ENCODE data around the gene SLC25A22. TPM values are rescaled to one million over a fixed set of nuclear protein-coding genes. Genes with fewer than 3 reads are reported as not detected.

SLC25A22 gene
- polyA plus RNA-seq, 2 of the 4 experiments (the other 2 are of a cell fraction), result 13.5 to 18.7 TPM

- 85% methylated on average over 18 of the region's 24 CpGs for WGBS (ENCODE audit: missing lambda C conversion rate)
- no peak for TF ChIP-seq BHLHE40 (IDR thresholded peaks at IDR 0.05; ENCODE audit: low read depth, low read length)
- TF ChIP-seq EP300 (IDR thresholded peaks at IDR 0.05), result no peak
- TF ChIP-seq NFE2L2 (conservative IDR thresholded peaks at IDR 0.05; ENCODE audit: low read length), result no peak
- no peak for TF ChIP-seq HOXA7 (CRISPR knock-in tag; IDR thresholded peaks at IDR 0.05)
- TF ChIP-seq SMC3 (IDR thresholded peaks at IDR 0.05), result no peak
- POLR2A ChIA-PET, result interaction anchor here (0.6 to 2.0 kb wide), 2 partner anchors 10 kb away, joined by 3 to 5 read pairs; no protein-coding TSS in a partner anchor
- Histone ChIP-seq H3K4me1 (peaks cover 23% of the 10 kb centered on the region), H3K27ac (no peak overlapping the region), H3K4me3 (no peak overlapping the region), H3K9me3 (no peaks in the 10 kb centered on the region), H3K4me2 (no peak overlapping the region)
- FAIRE-seq, result no peak
- CTCF ChIA-PET, result interaction anchor here (0.8 to 1.2 kb wide), 3 partner anchors 10 to 124 kb away, joined by 3 read pairs; no protein-coding TSS in a partner anchor
- no peak for DNase-seq (ENCODE audit: low read depth in 1 of 2, low spot score in 1 of 2)
- no peak for ATAC-seq
These were observed 11.6 kb downstream of the SLC25A22 start for GRCh38 chr11:786235-787083.

DNA sequence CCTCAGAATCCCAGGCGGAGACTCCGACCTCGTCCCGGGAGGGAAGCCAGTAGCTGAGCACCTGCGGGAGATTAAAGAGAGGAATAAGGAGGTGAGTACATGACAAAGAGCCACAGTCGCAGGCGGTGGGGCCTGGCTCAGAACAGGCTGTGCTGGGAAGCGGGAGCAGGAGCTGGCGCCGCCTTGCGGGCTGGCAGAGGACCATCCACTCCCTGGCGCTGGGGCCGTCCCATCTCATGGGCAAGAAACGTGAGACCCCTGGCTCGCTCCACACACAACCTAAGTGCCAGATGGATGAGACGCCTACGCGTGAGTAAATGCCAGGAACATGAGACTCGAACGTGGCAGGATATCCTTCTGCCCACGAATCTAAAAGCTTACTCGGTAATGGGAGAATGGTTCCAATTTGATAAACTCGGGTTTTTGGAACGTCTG is 14.5 kb downstream of the SLC25A22 start:
- H3K4me1 ChIP-seq, result peaks cover under 1% of the 10 kb centered on the region; the same call in 1 of the 3 replicates
- ChIA-PET POLR2A (no interaction called here), CTCF (interaction anchor here (0.6 to 2.2 kb wide), 10 partner anchors 8 to 1133 kb away, joined by 3 to 14 read pairs (median 6); partner anchors contain the start of gene SLC25A22)
- H3K27ac ChIP-seq, result no peak overlapping the region
- no peak for TF ChIP-seq ZSCAN20 (CRISPR knock-in tag; IDR thresholded peaks at IDR 0.05)
- no peak for TF ChIP-seq MYC (IDR thresholded peaks at IDR 0.05; ENCODE audit: borderline replicate concordance, low read length)
- no peak for TF ChIP-seq BCL3 (IDR thresholded peaks at IDR 0.05)
- TF ChIP-seq CHD2 (IDR thresholded peaks at IDR 0.05; ENCODE audit: low read length, partially characterized antibody), result no peak
- no peak for TF ChIP-seq CEBPB (IDR thresholded peaks at IDR 0.05)
- TF ChIP-seq HES2 (IDR thresholded peaks at IDR 0.05), result no peak
- no peak for TF ChIP-seq CBX2 (IDR thresholded peaks at IDR 0.05; ENCODE audit: borderline replicate concordance, low read depth)
- TF ChIP-seq, protein P1, sequence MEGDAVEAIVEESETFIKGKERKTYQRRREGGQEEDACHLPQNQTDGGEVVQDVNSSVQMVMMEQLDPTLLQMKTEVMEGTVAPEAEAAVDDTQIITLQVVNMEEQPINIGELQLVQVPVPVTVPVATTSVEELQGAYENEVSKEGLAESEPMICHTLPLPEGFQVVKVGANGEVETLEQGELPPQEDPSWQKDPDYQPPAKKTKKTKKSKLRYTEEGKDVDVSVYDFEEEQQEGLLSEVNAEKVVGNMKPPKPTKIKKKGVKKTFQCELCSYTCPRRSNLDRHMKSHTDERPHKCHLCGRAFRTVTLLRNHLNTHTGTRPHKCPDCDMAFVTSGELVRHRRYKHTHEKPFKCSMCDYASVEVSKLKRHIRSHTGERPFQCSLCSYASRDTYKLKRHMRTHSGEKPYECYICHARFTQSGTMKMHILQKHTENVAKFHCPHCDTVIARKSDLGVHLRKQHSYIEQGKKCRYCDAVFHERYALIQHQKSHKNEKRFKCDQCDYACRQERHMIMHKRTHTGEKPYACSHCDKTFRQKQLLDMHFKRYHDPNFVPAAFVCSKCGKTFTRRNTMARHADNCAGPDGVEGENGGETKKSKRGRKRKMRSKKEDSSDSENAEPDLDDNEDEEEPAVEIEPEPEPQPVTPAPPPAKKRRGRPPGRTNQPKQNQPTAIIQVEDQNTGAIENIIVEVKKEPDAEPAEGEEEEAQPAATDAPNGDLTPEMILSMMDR (IDR thresholded peaks at IDR 0.05), result no peak
- no peak for TF ChIP-seq ESRRA (IDR thresholded peaks at IDR 0.05; ENCODE audit: borderline replicate concordance, low read length)
- TF ChIP-seq RAD21 (conservative IDR thresholded peaks at IDR 0.05 in 1 of 2, IDR thresholded peaks at IDR 0.05 in 1 of 2), result no peak
- no peak for TF ChIP-seq HOXA7 (CRISPR knock-in tag; IDR thresholded peaks at IDR 0.05)
- no peak for TF ChIP-seq MAFK (IDR thresholded peaks at IDR 0.05; ENCODE audit: partially characterized antibody)
- no peak for TF ChIP-seq FOSL2 (IDR thresholded peaks at IDR 0.05)
- no peak for TF ChIP-seq FOSL2 (CRISPR knock-in tag; IDR thresholded peaks at IDR 0.05)
- no peak for TF ChIP-seq JUN (IDR thresholded peaks at IDR 0.05)
- 81% methylated on average over 24 of the region's 24 CpGs for WGBS (ENCODE audit: missing lambda C conversion rate)
- ATAC-seq (peak in 1 of 2 experiments; percentile 65; a peak in 3 of 6 replicates), FAIRE-seq (no peak), DNase-seq (ENCODE audit: low read depth in 1 of 2, low spot score in 1 of 2) (peak in 1 of 2 experiments; percentile 50)
- H3K4me2 ChIP-seq, result no peak overlapping the region
- H3K4me3 ChIP-seq, result no peak overlapping the region
- no peaks in the 10 kb centered on the region for H3K9me3 ChIP-seq

Data from A549 (cell line).